DMS79 treated with DMSO at 0.1 percent for 48 hours (cell line): ENCODE results near the gene ZC3H7A.

Source experiments
- DNase-seq: peaks from one replicate; lab custom pipeline; 2025; lab: John Stamatoyannopoulos, UW

ZC3H7A gene

GRCh38 chr16:11735787-11736186 lies 61.3 kb downstream of the ZC3H7A start:
- no peak for DNase-seq

- DNase-seq: no peak
Measured at GRCh38 chr16:11734653-11735043, 62.4 kb downstream of the ZC3H7A start.

- peak; percentile 11 for DNase-seq
Measured at GRCh38 chr16:11734025-11734652, 62.9 kb downstream of the ZC3H7A start.

- DNase-seq: no peak
Measured at GRCh38 chr16:11731222-11731621, 65.8 kb downstream of the ZC3H7A start.

GRCh38 chr16:11729787-11730186 lies 67.3 kb downstream of the ZC3H7A start:
- DNase-seq: no peak

- DNase-seq: no peak
Measured at GRCh38 chr16:11727796-11728543, 69.1 kb downstream of the ZC3H7A start.

- DNase-seq: no peak
Measured at GRCh38 chr16:11726008-11726407, 71.0 kb downstream of the ZC3H7A start.

GRCh38 chr16:11725457-11725856 lies 71.6 kb downstream of the ZC3H7A start:
- DNase-seq: peak; percentile 88

- no peak for DNase-seq
Measured at GRCh38 chr16:11722468-11722808, 74.6 kb downstream of the ZC3H7A start.

GRCh38 chr16:11721781-11722467 lies 75.1 kb downstream of the ZC3H7A start:
- DNase-seq: no peak

GRCh38 chr16:11719762-11720161 lies 77.3 kb downstream of the ZC3H7A start:
- DNase-seq: no peak

GRCh38 chr16:11719171-11719570 lies 77.9 kb downstream of the ZC3H7A start:
- DNase-seq: peak; percentile 10

GRCh38 chr16:11717811-11718210 lies 79.2 kb downstream of the ZC3H7A start:
- no peak for DNase-seq

- no peak for DNase-seq
Measured at GRCh38 chr16:11716336-11716735, 80.7 kb downstream of the ZC3H7A start.

GRCh38 chr16:11715246-11715947 lies 81.7 kb downstream of the ZC3H7A start:
- no peak for DNase-seq

GRCh38 chr16:11712122-11712521 lies 84.9 kb downstream of the ZC3H7A start:
- DNase-seq: no peak

- no peak for DNase-seq
Measured at GRCh38 chr16:11711662-11712061, 85.4 kb downstream of the ZC3H7A start.

- DNase-seq: no peak
Measured at GRCh38 chr16:11708421-11708820, 88.6 kb downstream of the ZC3H7A start.

GRCh38 chr16:11707679-11708197 lies 89.3 kb downstream of the ZC3H7A start:
- DNase-seq: no peak

- DNase-seq: no peak
Measured at GRCh38 chr16:11706180-11706742, 90.8 kb downstream of the ZC3H7A start.

GRCh38 chr16:11705311-11706025 lies 91.6 kb downstream of the ZC3H7A start:
- DNase-seq: no peak
